HG02973 (cell line): Measurements from ENCODE around the gene MAGI1.
"Not testable (repeated sequence)": the region's sequence is repeated elsewhere in the genome, so short reads cannot be mapped to it uniquely, and the experiment has no call there.

ENCODE experiments used
- ATAC-seq: cut with Tn5 transposase; IDR thresholded peaks from one replicate; pipeline ENCODE4 v1.9.1; 2021; ENCODE audit warnings: moderate library complexity; ENCODE audit not compliant: unreplicated experiment

MAGI1 gene

DNA sequence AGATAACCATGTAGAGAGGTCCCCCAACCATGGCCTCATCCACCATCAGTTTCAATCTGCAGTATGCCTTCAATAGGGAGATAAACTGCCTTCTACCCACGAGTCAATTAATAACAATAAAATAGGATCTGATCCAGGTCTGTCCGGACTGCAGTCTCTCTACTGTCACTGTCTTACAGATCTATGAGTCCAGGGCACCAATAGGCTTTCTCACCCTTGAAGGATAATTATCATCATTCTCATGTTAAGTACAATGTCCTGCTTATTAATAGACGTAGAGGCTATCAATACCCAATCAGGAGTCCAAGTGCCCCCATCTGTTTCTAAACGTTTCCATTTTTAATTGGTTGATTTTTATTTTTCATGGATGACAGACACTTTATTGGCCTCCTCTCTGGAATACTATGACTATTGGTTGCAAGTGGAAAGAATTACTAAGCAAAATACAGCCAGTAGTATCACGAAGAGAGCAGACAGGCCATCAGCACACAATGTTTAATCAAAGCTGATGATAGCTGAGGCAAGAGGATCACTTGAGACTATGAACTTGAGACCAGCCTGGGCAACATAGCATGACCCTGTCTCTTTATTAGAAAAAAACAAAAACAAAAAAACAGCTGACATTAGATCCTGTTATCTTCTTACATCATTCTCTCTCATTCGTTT is 480.7 kb downstream of the MAGI1 start:
- ATAC-seq = no peak

GRCh38 chr3:65556934-65557577 is 481.7 kb downstream of the MAGI1 start:
- ATAC-seq = no peak

GRCh38 chr3:65552434-65552833 is 486.3 kb downstream of the MAGI1 start:
- ATAC-seq = no peak

DNA sequence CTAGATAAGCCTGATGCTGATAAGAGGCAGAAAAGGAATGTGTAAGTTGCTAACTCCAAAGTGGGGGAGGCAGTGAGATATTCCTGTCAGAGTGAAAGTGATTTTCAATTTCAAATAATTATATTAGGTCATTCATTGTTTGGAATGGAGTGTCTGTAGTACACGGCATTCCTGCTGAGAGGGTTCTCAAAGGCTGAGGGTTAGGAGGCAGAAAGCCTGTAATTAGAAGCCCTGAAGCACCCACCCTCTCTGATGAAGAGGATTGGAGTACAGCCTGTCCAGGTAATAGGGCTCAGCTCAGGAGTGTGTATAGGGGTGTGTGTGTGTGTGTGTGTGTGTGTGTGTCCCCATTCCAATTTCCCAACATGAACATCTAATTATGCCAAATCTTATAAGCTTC is 486.8 kb downstream of the MAGI1 start:
- no peak for ATAC-seq

DNA sequence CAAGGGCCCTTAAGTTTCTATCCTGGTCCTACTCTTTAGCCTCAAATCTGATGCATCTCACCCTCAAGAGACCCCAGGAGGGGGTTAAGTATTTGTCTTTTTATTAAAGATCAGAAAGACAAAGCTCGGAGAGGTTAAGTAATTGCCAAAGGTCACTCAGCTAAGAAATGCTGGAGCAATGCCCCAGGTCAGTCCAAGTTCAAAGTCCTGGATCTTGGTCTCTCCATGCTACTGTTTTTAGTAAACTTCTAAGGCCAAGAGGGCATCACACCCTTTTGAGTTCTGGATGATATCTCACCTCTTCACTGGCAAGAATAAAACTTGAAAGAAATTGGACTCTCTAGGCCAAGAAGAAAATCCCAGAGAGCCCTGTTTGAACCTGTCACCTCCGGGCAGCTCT is 488.6 kb downstream of the MAGI1 start:
- no peak for ATAC-seq

GRCh38 chr3:65549626-65549959 is 489.1 kb downstream of the MAGI1 start:
- ATAC-seq = no peak

- no peak for ATAC-seq
Measured at GRCh38 chr3:65548848-65549625, 489.7 kb downstream of the MAGI1 start.

DNA sequence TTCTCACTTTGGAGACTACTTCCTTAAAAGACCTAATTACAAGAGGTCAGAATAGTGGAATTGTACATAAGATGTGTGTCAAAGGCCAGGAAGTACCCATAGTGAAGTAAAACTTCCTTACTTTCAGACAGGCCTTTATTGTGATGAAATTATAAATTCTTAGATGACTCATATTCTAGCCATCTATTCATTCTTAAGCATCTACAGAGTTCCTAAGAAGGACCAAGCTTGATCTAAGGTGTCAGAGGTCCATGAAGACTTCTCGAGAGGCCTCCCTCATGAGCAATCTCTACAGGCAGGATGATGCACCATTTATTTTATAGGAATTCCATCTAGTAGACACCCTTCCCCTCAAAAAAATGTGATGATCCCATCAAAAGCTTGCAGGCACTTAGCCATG is 493.3 kb downstream of the MAGI1 start:
- ATAC-seq = no peak

- not testable (repeated sequence) for ATAC-seq
Measured at GRCh38 chr3:65543391-65543790, 495.3 kb downstream of the MAGI1 start.

GRCh38 chr3:65540666-65541065 is 498.1 kb downstream of the MAGI1 start:
- no peak for ATAC-seq

- no peak for ATAC-seq
Measured at GRCh38 chr3:65539616-65540015, 499.1 kb downstream of the MAGI1 start.

- no peak for ATAC-seq
Measured at GRCh38 chr3:65538101-65538500, 500.6 kb downstream of the MAGI1 start.

DNA sequence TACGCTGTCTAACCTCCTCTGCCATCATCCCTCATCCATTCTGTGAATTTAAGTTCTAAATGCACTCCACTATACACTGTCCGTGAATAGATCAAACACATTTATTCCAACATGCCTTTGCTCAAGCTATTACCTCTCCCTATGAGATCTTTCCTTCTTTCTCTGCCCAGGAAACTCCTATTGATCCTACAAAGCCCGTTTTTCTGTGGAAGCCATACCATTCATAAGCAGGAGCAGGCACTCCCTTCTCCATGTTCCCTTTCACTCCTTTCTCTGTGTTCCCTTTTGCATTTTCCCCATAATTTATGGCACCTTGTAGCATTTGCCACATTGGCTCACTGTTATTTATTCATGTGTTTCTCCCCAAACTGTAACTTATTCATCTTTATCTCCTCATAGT is 501.6 kb downstream of the MAGI1 start:
- no peak for ATAC-seq

DNA sequence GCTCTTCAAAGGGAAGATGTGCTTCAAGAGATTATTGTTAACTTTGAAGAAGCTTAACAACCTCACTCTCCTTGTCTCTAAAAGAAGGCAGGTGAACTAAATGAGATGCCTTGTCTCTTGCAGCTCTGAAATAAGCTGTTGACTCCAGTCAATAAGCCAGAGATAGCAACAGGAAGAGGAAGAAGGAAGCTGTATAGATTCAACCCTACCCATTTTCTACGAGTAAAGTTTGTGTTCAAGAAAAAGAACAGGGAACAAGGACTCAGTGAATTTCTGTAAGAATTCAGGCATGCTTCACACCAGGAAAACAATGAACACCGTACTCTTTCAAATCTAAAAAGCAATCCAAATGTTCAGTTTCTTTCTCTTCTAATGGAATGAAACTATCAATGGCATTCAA is 503.5 kb downstream of the MAGI1 start:
- no peak for ATAC-seq

DNA sequence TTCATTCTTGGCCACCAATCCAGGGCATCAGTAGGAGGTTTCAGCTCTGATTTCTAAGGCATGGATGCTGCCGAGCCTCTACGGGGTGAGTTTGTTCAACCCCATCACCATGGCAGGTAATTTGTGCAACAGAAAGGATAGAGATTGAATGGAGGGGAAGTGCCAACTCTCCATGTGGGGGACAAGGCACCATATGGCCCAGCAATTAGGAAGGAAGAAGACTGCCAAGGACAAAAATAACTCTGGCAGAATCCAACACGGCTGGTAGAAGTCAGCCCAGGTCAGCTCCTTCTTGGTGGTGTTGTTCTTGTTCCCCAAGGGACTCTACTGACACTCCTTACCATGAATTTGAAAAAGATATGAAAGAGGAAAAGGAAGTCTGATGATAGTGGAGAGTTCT is 503.9 kb downstream of the MAGI1 start:
- no peak for ATAC-seq

DNA sequence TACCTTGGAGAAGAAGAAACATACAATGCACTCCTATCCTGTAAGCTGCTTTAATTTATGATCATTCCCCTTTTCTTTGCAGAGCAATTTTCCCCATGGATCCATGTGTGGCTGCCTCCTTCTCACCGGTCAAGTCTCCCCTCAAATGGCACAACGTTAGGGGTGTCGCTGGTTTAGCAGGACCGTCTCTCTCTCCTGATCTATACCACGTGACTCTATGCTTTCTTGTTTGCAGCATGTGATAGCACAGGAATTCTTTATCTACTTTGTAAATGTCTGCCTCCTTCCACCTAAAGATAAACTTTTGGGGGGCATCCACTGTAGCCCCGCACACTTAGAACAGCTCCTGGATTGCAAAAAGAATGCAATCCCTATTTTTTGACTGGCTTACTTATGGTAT is 506.0 kb downstream of the MAGI1 start:
- ATAC-seq = no peak

- ATAC-seq = no peak
Measured at GRCh38 chr3:65532215-65532614, 506.5 kb downstream of the MAGI1 start.

- no peak for ATAC-seq
Measured at GRCh38 chr3:65531499-65531898, 507.2 kb downstream of the MAGI1 start.

DNA sequence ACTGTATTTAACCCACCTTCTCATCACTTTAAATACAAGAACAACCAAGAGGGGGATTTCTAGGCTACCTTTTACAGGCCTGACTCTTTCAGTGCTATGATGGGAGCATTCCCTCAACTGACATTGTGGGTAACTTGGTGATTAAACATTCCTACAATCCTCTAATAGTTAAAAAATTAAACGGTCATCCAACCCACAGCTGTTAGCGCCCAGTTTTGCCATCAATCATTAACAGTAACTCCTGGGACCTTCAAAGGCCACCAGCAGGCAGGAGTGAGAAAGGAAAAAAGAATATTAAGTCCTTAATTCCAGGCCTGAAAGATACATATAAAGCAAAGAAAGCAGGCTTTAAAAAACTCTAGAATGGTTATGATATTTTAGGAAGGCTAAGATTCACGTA is 512.1 kb downstream of the MAGI1 start:
- ATAC-seq = no peak

GRCh38 chr3:65524584-65524983 is 514.1 kb downstream of the MAGI1 start:
- no peak for ATAC-seq

DNA sequence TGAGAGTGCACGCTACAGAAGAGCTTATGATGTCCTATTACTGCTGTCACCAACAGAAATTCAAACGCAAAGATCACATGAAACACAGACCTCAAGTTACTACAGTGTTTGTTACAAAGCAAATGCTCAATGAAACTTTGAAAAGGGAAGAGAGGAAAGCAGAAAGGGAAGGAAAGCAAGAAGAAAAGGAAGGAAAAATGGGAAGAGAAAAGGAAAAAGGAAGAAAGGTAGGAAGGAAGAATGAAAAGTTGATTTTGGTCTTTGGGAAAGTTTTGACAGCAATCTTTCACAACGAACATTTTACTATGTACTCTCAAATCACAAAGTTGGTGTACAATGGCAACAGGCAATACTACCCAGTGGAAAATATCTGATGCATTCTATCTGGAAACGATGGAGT is 514.8 kb downstream of the MAGI1 start:
- ATAC-seq = no peak

DNA sequence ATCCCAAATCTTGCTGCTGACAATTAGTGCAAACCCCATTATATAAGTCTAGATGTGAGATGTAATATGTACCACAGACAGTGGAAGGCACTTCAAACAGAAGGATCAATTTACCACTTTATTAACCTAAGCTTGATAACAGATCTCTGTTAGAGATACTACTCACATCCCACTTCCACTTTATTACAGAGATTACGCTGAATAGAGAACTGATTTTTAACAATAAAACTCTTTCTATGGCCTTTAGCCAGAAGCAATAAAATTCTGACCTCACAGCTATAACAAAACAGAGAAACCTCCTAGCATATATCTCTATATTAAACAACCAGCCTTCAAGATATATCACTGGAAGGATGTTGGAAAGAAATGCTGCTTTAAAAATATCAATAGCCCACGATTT is 517.7 kb downstream of the MAGI1 start:
- no peak for ATAC-seq
